ENCODE results near the gene ARHGAP33. TPM values are rescaled to one million over a fixed set of nuclear protein-coding genes. Genes with fewer than 3 reads are reported as not detected.

The ARHGAP33 gene
- total RNA-seq, 1 donor from 2014 or later: under 0.01 TPM

DNA sequence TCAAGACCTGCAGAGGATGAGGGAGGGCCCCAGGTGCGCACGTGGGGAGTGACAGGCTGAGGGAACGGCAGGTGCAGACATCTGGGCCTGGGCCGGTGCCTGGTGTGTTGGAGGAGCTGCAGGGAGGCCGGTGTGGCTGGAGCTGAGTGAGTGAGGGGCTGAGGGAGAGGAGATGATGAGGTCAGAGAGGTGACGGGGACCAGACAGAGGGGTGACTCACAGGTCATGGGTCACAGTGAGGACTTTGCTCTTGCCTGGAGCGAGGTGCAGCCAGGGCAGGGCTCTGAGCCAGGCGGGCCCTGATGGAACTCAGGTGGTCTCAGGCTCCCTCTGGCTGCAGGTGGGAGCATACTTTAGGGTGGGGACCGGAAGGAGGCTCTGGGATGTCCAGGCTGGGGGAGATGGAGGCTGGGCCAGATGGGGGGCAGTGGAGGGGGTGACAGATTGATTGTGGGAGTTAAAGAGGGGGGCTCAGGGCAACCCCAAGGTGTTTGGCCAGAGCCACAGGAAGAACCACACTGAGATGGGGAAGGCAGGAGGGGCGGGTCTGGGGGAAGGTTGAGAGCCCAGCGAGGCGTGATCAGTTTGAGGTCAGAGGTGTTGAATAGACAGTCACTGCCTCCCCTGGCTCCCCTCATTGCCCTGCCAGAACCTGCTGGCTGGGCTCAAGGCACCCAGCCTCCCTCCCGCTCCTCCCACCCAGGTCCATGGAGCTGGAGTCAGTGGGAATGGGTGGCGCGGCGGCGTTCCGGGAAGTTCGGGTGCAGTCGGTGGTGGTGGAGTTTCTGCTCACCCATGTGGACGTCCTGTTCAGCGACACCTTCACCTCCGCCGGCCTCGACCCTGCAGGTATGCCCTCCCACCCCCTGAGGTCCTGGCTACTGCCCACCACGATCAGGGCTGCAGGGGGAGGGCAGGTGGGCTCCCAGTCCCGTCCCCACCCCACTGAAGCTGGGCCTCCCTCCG, 8.4 kb downstream of the ARHGAP33 start:
- H3K4me3 ChIP-seq (ENCODE audit: low read depth, low read length): no peak overlapping the region
- H3K27me3 ChIP-seq (ENCODE audit: control insufficient read depth, insufficient read depth, low read length): no peaks in the 10 kb centered on the region
- DNase-seq (ENCODE audit: low read depth): no peak
- no peak for FAIRE-seq
- TF ChIP-seq CTCF (IDR thresholded peaks at IDR 0.05; ENCODE audit: insufficient read depth, low read length, severe bottlenecking): no peak
- no peaks in the 10 kb centered on the region for H3K36me3 ChIP-seq (ENCODE audit: control insufficient read depth, insufficient read depth, low read length)

DNA sequence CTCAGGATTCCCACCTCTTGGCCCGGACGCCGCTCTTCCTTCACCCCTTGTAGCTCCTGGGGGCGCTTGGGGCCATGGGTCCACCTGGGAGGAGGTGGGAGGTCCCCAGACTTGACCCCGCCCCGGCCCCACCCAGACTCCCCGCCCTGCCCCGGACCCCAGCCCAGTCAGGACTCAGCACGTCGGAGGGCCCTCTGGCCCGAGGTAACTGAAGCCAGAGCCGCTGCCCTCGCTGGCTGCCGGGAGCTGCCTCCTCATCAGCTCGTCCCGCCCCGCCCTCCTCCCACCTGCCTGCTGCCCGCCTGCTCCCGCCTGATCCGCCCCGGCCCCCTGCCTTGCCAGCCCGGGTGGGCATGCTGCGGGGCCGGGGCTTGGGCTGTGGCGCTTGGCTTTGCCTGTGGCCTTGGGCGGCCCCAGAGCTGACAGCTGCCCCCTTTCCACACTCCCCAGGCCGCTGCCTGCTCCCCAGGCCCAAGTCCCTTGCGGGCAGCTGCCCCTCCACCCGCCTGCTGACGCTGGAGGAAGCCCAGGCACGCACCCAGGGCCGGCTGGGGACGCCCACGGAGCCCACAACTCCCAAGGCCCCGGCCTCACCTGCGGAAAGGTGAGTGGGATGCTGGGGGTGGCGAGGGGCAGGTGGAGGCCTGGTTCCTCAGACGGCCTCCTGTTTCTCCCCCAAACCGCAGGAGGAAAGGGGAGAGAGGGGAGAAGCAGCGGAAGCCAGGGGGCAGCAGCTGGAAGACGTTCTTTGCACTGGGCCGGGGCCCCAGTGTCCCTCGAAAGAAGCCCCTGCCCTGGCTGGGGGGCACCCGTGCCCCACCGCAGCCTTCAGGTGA, 9.4 kb downstream of the ARHGAP33 start:
- no peaks in the 10 kb centered on the region for H3K27me3 ChIP-seq (ENCODE audit: control insufficient read depth, insufficient read depth, low read length)
- FAIRE-seq: no peak
- TF ChIP-seq CTCF (IDR thresholded peaks at IDR 0.05; ENCODE audit: insufficient read depth, low read length, severe bottlenecking): no peak
- DNase-seq (ENCODE audit: low read depth): no peak
- H3K36me3 ChIP-seq (ENCODE audit: control insufficient read depth, insufficient read depth, low read length): no peaks in the 10 kb centered on the region
- no peak overlapping the region for H3K4me3 ChIP-seq (ENCODE audit: low read depth, low read length)

DNA sequence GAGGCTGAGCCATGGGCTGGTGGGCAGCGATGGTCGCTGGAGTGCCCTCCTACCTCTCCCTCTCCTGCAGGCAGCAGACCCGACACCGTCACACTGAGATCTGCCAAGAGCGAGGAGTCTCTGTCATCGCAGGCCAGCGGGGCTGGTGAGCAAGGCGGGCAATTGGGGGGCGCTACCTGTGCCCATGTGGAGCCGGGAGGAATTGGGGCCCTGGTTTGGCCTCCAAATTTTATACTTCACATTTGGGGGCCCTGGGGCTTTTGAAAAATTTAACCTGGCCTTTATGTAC, 9.9 kb downstream of the ARHGAP33 start:
- FAIRE-seq (no peak), DNase-seq (ENCODE audit: low read depth) (no peak)
- TF ChIP-seq CTCF (IDR thresholded peaks at IDR 0.05; ENCODE audit: insufficient read depth, low read length, severe bottlenecking): no peak
- H3K27me3 ChIP-seq (ENCODE audit: control insufficient read depth, insufficient read depth, low read length): no peaks in the 10 kb centered on the region
- H3K36me3 ChIP-seq (ENCODE audit: control insufficient read depth, insufficient read depth, low read length): no peaks in the 10 kb centered on the region
- H3K4me3 ChIP-seq (ENCODE audit: low read depth, low read length): no peak overlapping the region

- TF ChIP-seq CTCF (IDR thresholded peaks at IDR 0.05; ENCODE audit: insufficient read depth, low read length, severe bottlenecking): no peak
- no peaks in the 10 kb centered on the region for H3K27me3 ChIP-seq (ENCODE audit: control insufficient read depth, insufficient read depth, low read length)
- H3K36me3 ChIP-seq (ENCODE audit: control insufficient read depth, insufficient read depth, low read length): no peaks in the 10 kb centered on the region
- FAIRE-seq (no peak), DNase-seq (ENCODE audit: low read depth) (no peak)
- no peak overlapping the region for H3K4me3 ChIP-seq (ENCODE audit: low read depth, low read length)
Measured at GRCh38 chr19:35786299-35787160, 11.2 kb downstream of the ARHGAP33 start.

- no peak overlapping the region for H3K4me3 ChIP-seq (ENCODE audit: low read depth, low read length)
- DNase-seq (ENCODE audit: low read depth) (no peak), FAIRE-seq (no peak)
- H3K27me3 ChIP-seq (ENCODE audit: control insufficient read depth, insufficient read depth, low read length): no peaks in the 10 kb centered on the region
- no peak for TF ChIP-seq CTCF (IDR thresholded peaks at IDR 0.05; ENCODE audit: insufficient read depth, low read length, severe bottlenecking)
- no peaks in the 10 kb centered on the region for H3K36me3 ChIP-seq (ENCODE audit: control insufficient read depth, insufficient read depth, low read length)
Measured at GRCh38 chr19:35787227-35787799, 11.9 kb downstream of the ARHGAP33 start.

Measured in bronchial epithelial cell (primary cell).